Osteocyte (in vitro differentiated cells): ENCODE measurements around the gene PGAP1. TPM values are rescaled to one million over a fixed set of nuclear protein-coding genes. Genes with fewer than 3 reads are reported as not detected.

Experiments used
- DNase-seq: peaks from one replicate; pipeline ENCODE4 v3.0.0; 2021; ENCODE audit warnings: mixed read lengths; ENCODE audit not compliant: unreplicated experiment; ENCODE audit errors: extremely low spot score
- H3K27ac Mint-ChIP-seq: one replicate; pipeline ENCODE4 v1.8.0; 2021; ENCODE audit warnings: mild to moderate bottlenecking, mixed read lengths; ENCODE audit not compliant: unreplicated experiment
- H3K27me3 Mint-ChIP-seq: one replicate; pipeline ENCODE4 v1.8.0; 2021; ENCODE audit warnings: mixed read lengths; ENCODE audit not compliant: unreplicated experiment
- H3K36me3 Mint-ChIP-seq: one replicate; pipeline ENCODE4 v1.8.0; 2021; ENCODE audit warnings: mixed read lengths; ENCODE audit not compliant: unreplicated experiment
- H3K4me1 Mint-ChIP-seq: one replicate; pipeline ENCODE4 v1.8.0; 2021; ENCODE audit warnings: mixed read lengths; ENCODE audit not compliant: unreplicated experiment
- H3K4me3 Mint-ChIP-seq: one replicate; pipeline ENCODE4 v1.8.0; 2021; ENCODE audit warnings: mild to moderate bottlenecking, moderate library complexity, mixed read lengths; ENCODE audit not compliant: unreplicated experiment
- H3K9me3 Mint-ChIP-seq: one replicate; pipeline ENCODE4 v1.8.0; 2021; ENCODE audit warnings: mixed read lengths; ENCODE audit not compliant: unreplicated experiment
- total RNA-seq: library from RNA; stranded (reverse); gene quantifications from 2 replicates; pipeline ENCODE4 v1.2.1, GENCODE V29; 2021
- TF ChIP-seq, protein P1 (sequence below): fragments of 200-600 bp; sonication (generic); IDR thresholded peaks from 2 replicates; pipeline ENCODE4 v1.5.0; 2021; ENCODE audit warnings: antibody characterized with exemption, mild to moderate bottlenecking, moderate library complexity

Gene PGAP1
- total RNA-seq, 1 donor from 2014 or later, result 22.4 TPM

DNA sequence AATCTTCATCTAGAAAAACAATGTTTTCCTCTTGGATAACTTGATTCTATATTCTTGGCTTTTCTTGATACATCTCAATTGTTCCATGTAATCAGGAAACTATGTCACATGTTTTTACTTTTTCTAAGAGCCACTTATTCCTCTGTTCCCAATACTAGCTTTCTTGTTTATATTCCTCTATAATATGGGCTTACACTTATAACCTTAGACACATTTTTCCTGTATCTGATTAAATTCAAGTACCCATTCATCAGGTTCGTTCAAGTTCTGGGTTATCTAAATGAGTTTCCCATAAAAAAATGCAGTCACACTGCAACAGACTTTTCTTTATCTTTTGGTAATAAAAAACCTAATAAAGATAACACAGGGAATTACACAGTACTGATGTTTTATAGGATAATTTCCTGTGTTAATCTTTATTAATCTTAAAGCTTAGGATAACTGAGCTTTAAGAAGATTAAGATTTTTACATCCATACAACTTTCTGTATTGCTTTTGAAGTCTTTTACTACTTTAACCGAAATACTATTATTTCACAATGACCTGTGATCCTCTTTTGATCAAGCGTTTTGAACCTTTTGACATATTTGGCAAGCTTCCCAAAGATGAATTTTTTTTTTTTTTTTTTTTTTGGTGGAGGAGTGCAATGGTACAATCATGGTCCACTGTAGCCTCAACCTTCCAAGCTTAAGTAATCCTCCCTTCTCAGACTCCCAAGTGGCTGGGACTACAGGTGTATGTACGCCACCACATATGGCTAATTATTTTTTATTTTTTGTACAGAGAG, 73.0 kb downstream of the PGAP1 start:
- Mint-ChIP-seq H3K36me3 (peaks cover 16% of the 10 kb centered on the region), H3K4me1 (peaks cover 15% of the 10 kb centered on the region), H3K27ac (peak overlapping the region; percentile 66), H3K4me3 (no peak overlapping the region), H3K9me3 (peaks cover 3% of the 10 kb centered on the region), H3K27me3 (no peaks in the 10 kb centered on the region)
- TF ChIP-seq, protein P1, sequence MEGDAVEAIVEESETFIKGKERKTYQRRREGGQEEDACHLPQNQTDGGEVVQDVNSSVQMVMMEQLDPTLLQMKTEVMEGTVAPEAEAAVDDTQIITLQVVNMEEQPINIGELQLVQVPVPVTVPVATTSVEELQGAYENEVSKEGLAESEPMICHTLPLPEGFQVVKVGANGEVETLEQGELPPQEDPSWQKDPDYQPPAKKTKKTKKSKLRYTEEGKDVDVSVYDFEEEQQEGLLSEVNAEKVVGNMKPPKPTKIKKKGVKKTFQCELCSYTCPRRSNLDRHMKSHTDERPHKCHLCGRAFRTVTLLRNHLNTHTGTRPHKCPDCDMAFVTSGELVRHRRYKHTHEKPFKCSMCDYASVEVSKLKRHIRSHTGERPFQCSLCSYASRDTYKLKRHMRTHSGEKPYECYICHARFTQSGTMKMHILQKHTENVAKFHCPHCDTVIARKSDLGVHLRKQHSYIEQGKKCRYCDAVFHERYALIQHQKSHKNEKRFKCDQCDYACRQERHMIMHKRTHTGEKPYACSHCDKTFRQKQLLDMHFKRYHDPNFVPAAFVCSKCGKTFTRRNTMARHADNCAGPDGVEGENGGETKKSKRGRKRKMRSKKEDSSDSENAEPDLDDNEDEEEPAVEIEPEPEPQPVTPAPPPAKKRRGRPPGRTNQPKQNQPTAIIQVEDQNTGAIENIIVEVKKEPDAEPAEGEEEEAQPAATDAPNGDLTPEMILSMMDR, result no peak
- no peak for DNase-seq

- Mint-ChIP-seq H3K27me3 (no peaks in the 10 kb centered on the region), H3K4me1 (peaks cover 25% of the 10 kb centered on the region), H3K4me3 (no peak overlapping the region), H3K9me3 (no peaks in the 10 kb centered on the region), H3K27ac (no peak overlapping the region), H3K36me3 (peaks cover 14% of the 10 kb centered on the region)
- TF ChIP-seq, protein P1, result no peak
- no peak for DNase-seq
Observed at GRCh38 chr2:196851088-196851487, 75.4 kb downstream of the PGAP1 start.

- Mint-ChIP-seq H3K9me3 (no peaks in the 10 kb centered on the region), H3K27me3 (no peaks in the 10 kb centered on the region), H3K27ac (no peak overlapping the region), H3K4me1 (peaks cover 25% of the 10 kb centered on the region), H3K4me3 (no peak overlapping the region), H3K36me3 (peaks cover 20% of the 10 kb centered on the region)
- no peak for DNase-seq
- TF ChIP-seq, protein P1, result peak; percentile 45
Observed at GRCh38 chr2:196849895-196850294, 76.6 kb downstream of the PGAP1 start.

GRCh38 chr2:196846295-196846694, 80.2 kb downstream of the PGAP1 start:
- TF ChIP-seq, protein P1, result no peak
- Mint-ChIP-seq H3K27me3 (no peaks in the 10 kb centered on the region), H3K4me1 (peaks cover 14% of the 10 kb centered on the region), H3K9me3 (no peaks in the 10 kb centered on the region), H3K36me3 (peaks cover 22% of the 10 kb centered on the region), H3K4me3 (no peak overlapping the region), H3K27ac (no peak overlapping the region)
- DNase-seq, result no peak

GRCh38 chr2:196845371-196845770, 81.1 kb downstream of the PGAP1 start:
- Mint-ChIP-seq H3K27ac (no peak overlapping the region), H3K36me3 (peaks cover 30% of the 10 kb centered on the region), H3K9me3 (no peaks in the 10 kb centered on the region), H3K4me1 (peaks cover 14% of the 10 kb centered on the region), H3K4me3 (no peak overlapping the region), H3K27me3 (no peaks in the 10 kb centered on the region)
- TF ChIP-seq, protein P1, result no peak
- no peak for DNase-seq
